Endothelial cell of umbilical vein (primary cell): ENCODE data around the gene TRAF3IP1. TPM values are rescaled to one million over a fixed set of nuclear protein-coding genes. Genes with fewer than 3 reads are reported as not detected.

Experiments
- BruUV-seq: library from RNA; stranded (reverse); fragments of 400-500 nt; replicated peaks from 2 replicates; lab custom pipeline; 2021; lab: Mats Ljungman, UMichigan
- CTCF ChIA-PET: fragments of 300-600, 350-600 bp; sonication (Branson Sonifier 250); formaldehyde crosslinking; loops from one replicate; lab custom pipeline; 2021; ENCODE audit warnings: antibody characterized with exemption, inconsistent platforms; lab: Charles Lee
- POLR2A ChIA-PET: fragments of 300-600, 350-600 bp; sonication (Branson Sonifier 250); formaldehyde crosslinking; loops from one replicate; lab custom pipeline; 2021; ENCODE audit warnings: antibody characterized with exemption, inconsistent platforms; lab: Charles Lee
- DNase-seq: peaks from one replicate; pipeline ENCODE4 v3.0.0-alpha.2; 2011; ENCODE audit warnings: low read depth, low spot score
- FAIRE-seq: peaks from 2 replicates; lab custom pipeline; 2011; peaks lifted over from hg19 to GRCh38; lab: Jason Lieb, UNC
- H2AFZ ChIP-seq: 2 replicates; pipeline ENCODE4 v1.6.0; 2012; ENCODE audit warnings: low read depth, low read length, control low read depth, inconsistent platforms
- H3K27ac ChIP-seq: 2 replicates; pipeline ENCODE4 v1.5.1; 2011; ENCODE audit warnings: low read depth, mild to moderate bottlenecking, control low read depth, low read length, moderate library complexity; ENCODE audit not compliant: insufficient read depth
- H3K27me3 ChIP-seq, 2 experiments: 2 replicates each; pipeline versions ENCODE4 v1.6.0 to v1.6.1; 2011; ENCODE audit warnings: low read length in 2 of 2, mixed read lengths in 1 of 2; ENCODE audit not compliant: control insufficient read depth in 2 of 2, insufficient read depth in 2 of 2
- H3K36me3 ChIP-seq, 2 experiments: 2 replicates in 1 of 2; 3 replicates in 1 of 2; pipeline ENCODE4 v1.5.1; 2011; ENCODE audit warnings: low read length in 2 of 2, mild to moderate bottlenecking in 1 of 2, moderate library complexity in 1 of 2; ENCODE audit not compliant: control insufficient read depth in 2 of 2, insufficient read depth in 2 of 2; ENCODE audit errors: extremely low read depth in 1 of 2
- H3K4me1 ChIP-seq: 3 replicates; pipeline ENCODE4 v1.5.1; 2011; ENCODE audit warnings: mild to moderate bottlenecking, low read length; ENCODE audit not compliant: control insufficient read depth, insufficient read depth; ENCODE audit errors: extremely low read depth
- H3K4me2 ChIP-seq: 2 replicates; pipeline ENCODE4 v1.6.1; 2011; ENCODE audit warnings: low read length, control low read depth, mixed read lengths; ENCODE audit not compliant: insufficient read depth
- H3K4me3 ChIP-seq, 3 experiments: fragments of 200-600 bp in 1 of 3; sonication (generic), shearing (Covaris generic) in 1 of 3; replicated peaks in 1 of 3; 2 replicates each; pipeline ENCODE4 v1.5.1; 2011 to 2016; ENCODE audit warnings: control low read depth in 3 of 3, low read length in 3 of 3, mild to moderate bottlenecking in 2 of 3, inconsistent platforms in 1 of 3, low read depth in 1 of 3, moderate library complexity in 1 of 3; ENCODE audit not compliant: insufficient read depth in 1 of 3
- H3K79me2 ChIP-seq: 2 replicates; pipeline ENCODE4 v1.6.0; 2012; ENCODE audit warnings: low read length, inconsistent platforms; ENCODE audit not compliant: control insufficient read depth, insufficient read depth
- H3K9ac ChIP-seq: replicated peaks from 2 replicates; pipeline ENCODE3; 2011; ENCODE audit warnings: low read length, control low read depth; ENCODE audit not compliant: insufficient read depth; ENCODE audit errors: extremely low read depth
- H3K9me1 ChIP-seq: replicated peaks from 3 replicates; pipeline ENCODE4 v1.6.0; 2011; ENCODE audit warnings: mild to moderate bottlenecking, low read length; ENCODE audit not compliant: control insufficient read depth, insufficient read depth; ENCODE audit errors: extremely low read depth
- H3K9me3 ChIP-seq: replicated peaks from 2 replicates; pipeline ENCODE4 v1.5.1; 2012; ENCODE audit warnings: low read length, inconsistent platforms; ENCODE audit not compliant: control insufficient read depth, insufficient read depth
- H4K20me1 ChIP-seq: replicated peaks from 2 replicates; pipeline ENCODE3; 2011; ENCODE audit warnings: mild to moderate bottlenecking, low read length; ENCODE audit not compliant: control insufficient read depth, insufficient read depth; ENCODE audit errors: extremely low read depth
- EZH2 ChIP-seq: IDR thresholded peaks from 2 replicates; pipeline ENCODE4 v1.6.1; 2012; ENCODE audit warnings: borderline replicate concordance, low read depth, mild to moderate bottlenecking, moderate library complexity, low read length, inconsistent platforms; ENCODE audit not compliant: severe bottlenecking
- FOS ChIP-seq: IDR thresholded peaks from 2 replicates; pipeline ENCODE4 v1.6.1; 2011; ENCODE audit warnings: mild to moderate bottlenecking, low read length, moderate library complexity, borderline replicate concordance; ENCODE audit not compliant: insufficient read depth
- GATA2 ChIP-seq: IDR thresholded peaks from 2 replicates; pipeline ENCODE4 v1.7.0; 2011; ENCODE audit warnings: low read depth, mild to moderate bottlenecking, moderate library complexity, mixed read lengths, low read length; ENCODE audit not compliant: insufficient read length, insufficient read depth
- JUN ChIP-seq: IDR thresholded peaks from 2 replicates; pipeline ENCODE4 v1.6.1; 2011; ENCODE audit warnings: borderline replicate concordance, low read depth; ENCODE audit not compliant: insufficient read length, insufficient read depth
- MYC ChIP-seq: IDR thresholded peaks from one replicate; pipeline ENCODE4 v1.6.1; 2011; ENCODE audit warnings: mild to moderate bottlenecking, low read depth, low read length
- POLR2A ChIP-seq: IDR thresholded peaks from 2 replicates; pipeline ENCODE4 v1.6.1; 2012; ENCODE audit warnings: low read depth, mild to moderate bottlenecking, control low read depth, low read length
- POLR2AphosphoS5 ChIP-seq: IDR thresholded peaks from 2 replicates; pipeline ENCODE4 v1.6.1; 2012; ENCODE audit warnings: low read depth, mild to moderate bottlenecking, control low read depth, low read length, moderate library complexity; ENCODE audit not compliant: insufficient read depth
- dilution Hi-C: fragments of 300-500 bp; cut with MboI; formaldehyde crosslinking; loops from one replicate; pipeline ENCODE4 v1.15.0; 2019; ENCODE audit warnings: low sequenced_read_pairs; ENCODE audit not compliant: extremely low pct_ligation_motif_present
- intact Hi-C: fragments of 100-400 bp; cut with micrococcal nuclease; formaldehyde crosslinking; loops from one replicate; pipeline ENCODE4 v1.10.0; 2022
- polyA plus RNA-seq, 4 experiments: library from polyadenylated mRNA; depleted of rRNA in 3 of 4; stranded (reverse) in 3 of 4; unstranded in 1 of 4; fragments of >200 nt; gene quantifications; 2 replicates each; pipeline versions ENCODE4 v1.2.1 to v1.2.3, GENCODE V29; 2011 to 2012; ENCODE audit warnings: missing spikeins in 1 of 4
- total RNA-seq: library from RNA; stranded (reverse); gene quantifications from 2 replicates; pipeline ENCODE4 v1.2.3, GENCODE V29; 2021
- TF ChIP-seq, protein P1 (sequence below), 2 donors: IDR thresholded peaks; 1 replicate in 1 of 2; 2 replicates in 1 of 2; pipeline ENCODE4 v1.5.1; 2011; ENCODE audit warnings: low read length in 2 of 2, mild to moderate bottlenecking in 2 of 2, moderate library complexity in 2 of 2, control low read depth in 1 of 2, inconsistent platforms in 1 of 2, low read depth in 1 of 2; ENCODE audit not compliant: insufficient read depth in 1 of 2; ENCODE audit errors: extremely low read depth in 1 of 2
- TF ChIP-seq, protein P2 (sequence below): IDR thresholded peaks from 2 replicates; pipeline ENCODE4 v1.6.1; 2011; ENCODE audit not compliant: insufficient read depth, insufficient read length

TRAF3IP1 gene
- total and polyA plus RNA-seq, 2 donors (not counting 3 experiments of a cell fraction or from before 2014, with no cell fraction given): 3.4 to 15.9 TPM

DNA sequence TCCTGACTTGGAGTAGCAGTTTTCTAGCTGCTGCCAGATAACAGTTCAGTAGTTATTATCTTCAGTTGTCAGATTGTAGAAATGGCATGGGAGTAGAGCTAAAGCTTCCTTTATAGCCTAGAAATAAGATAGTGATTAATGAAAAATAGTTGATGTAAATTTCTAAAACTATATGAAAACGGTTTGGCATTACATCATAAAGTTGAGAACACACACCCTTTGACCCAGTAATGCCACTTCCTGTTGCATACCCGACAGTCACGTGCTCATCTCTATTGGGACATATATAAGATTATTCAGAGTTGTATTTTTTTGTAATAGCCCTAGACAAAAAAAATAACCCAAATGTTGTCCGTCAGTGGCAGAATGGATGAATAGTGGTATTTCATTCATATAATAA, 67.0 kb downstream of the TRAF3IP1 start:
- BruUV-seq: no TSS peak
- FAIRE-seq (no peak), DNase-seq (no peak)
- TF ChIP-seq GATA2 (no peak), POLR2A (no peak), EZH2 (no peak), MYC (no peak), FOS (no peak), POLR2AphosphoS5 (no peak), JUN (no peak)
- TF ChIP-seq, protein P1, sequence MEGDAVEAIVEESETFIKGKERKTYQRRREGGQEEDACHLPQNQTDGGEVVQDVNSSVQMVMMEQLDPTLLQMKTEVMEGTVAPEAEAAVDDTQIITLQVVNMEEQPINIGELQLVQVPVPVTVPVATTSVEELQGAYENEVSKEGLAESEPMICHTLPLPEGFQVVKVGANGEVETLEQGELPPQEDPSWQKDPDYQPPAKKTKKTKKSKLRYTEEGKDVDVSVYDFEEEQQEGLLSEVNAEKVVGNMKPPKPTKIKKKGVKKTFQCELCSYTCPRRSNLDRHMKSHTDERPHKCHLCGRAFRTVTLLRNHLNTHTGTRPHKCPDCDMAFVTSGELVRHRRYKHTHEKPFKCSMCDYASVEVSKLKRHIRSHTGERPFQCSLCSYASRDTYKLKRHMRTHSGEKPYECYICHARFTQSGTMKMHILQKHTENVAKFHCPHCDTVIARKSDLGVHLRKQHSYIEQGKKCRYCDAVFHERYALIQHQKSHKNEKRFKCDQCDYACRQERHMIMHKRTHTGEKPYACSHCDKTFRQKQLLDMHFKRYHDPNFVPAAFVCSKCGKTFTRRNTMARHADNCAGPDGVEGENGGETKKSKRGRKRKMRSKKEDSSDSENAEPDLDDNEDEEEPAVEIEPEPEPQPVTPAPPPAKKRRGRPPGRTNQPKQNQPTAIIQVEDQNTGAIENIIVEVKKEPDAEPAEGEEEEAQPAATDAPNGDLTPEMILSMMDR (IDR thresholded peaks at IDR 0.05; ENCODE audit: extremely low read depth in 1 of 2, insufficient read depth in 1 of 2, low read depth in 1 of 2, low read length in 2 of 2): no peak
- TF ChIP-seq, protein P2, sequence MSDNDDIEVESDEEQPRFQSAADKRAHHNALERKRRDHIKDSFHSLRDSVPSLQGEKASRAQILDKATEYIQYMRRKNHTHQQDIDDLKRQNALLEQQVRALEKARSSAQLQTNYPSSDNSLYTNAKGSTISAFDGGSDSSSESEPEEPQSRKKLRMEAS: no peak
- H3K9ac ChIP-seq: no peak overlapping the region
- no peaks in the 10 kb centered on the region for H4K20me1 ChIP-seq
- ChIA-PET POLR2A (no interaction called here), CTCF (interaction anchor here (1.3 kb wide), 2 partner anchors 17 to 20 kb away, joined by 4 to 6 read pairs; no protein-coding TSS in a partner anchor)
- no peak overlapping the region for H3K4me3 ChIP-seq
- no peaks in the 10 kb centered on the region for H3K9me3 ChIP-seq
- H3K27ac ChIP-seq: no peak overlapping the region
- H3K9me1 ChIP-seq: no peaks in the 10 kb centered on the region
- H3K4me1 ChIP-seq: no peaks in the 10 kb centered on the region
- intact Hi-C loops (no loop called here), dilution Hi-C loops (no loop called here)
- no peak overlapping the region for H2AFZ ChIP-seq
- no peak overlapping the region for H3K4me2 ChIP-seq
- no peaks in the 10 kb centered on the region for H3K36me3 ChIP-seq
- H3K27me3 ChIP-seq: no peaks in the 10 kb centered on the region
- H3K79me2 ChIP-seq: no peaks in the 10 kb centered on the region
